Measurements from ENCODE around the gene PAMR1. TPM values are rescaled to one million over a fixed set of nuclear protein-coding genes. Genes with fewer than 3 reads are reported as not detected.
A peak's percentile ranks its signal among the peaks of the same experiment; 100 is the strongest.

The PAMR1 gene
- total RNA-seq, 1 donor, result 416 TPM

- TF ChIP-seq CTCF (IDR thresholded peaks at IDR 0.05; ENCODE audit: insufficient read depth, low read depth, low read length), result no peak
- H3K4me3 ChIP-seq (ENCODE audit: low read depth, low read length), result no peak overlapping the region
- peak; percentile 38 for DNase-seq (ENCODE audit: low read depth)
Measured at GRCh38 chr11:35520376-35520775, 5.0 kb downstream of the PAMR1 start.

GRCh38 chr11:35518766-35519165 is 6.7 kb downstream of the PAMR1 start:
- H3K4me3 ChIP-seq (ENCODE audit: low read depth, low read length), result no peak overlapping the region
- no peak for DNase-seq (ENCODE audit: low read depth)
- no peak for TF ChIP-seq CTCF (IDR thresholded peaks at IDR 0.05; ENCODE audit: insufficient read depth, low read depth, low read length)

- no peak overlapping the region for H3K4me3 ChIP-seq (ENCODE audit: low read depth, low read length)
- no peak for TF ChIP-seq CTCF (IDR thresholded peaks at IDR 0.05; ENCODE audit: insufficient read depth, low read depth, low read length)
- peak; percentile 91 for DNase-seq (ENCODE audit: low read depth)
Measured at GRCh38 chr11:35517481-35517880, 7.9 kb downstream of the PAMR1 start.

- H3K4me3 ChIP-seq (ENCODE audit: low read depth, low read length), result no peak overlapping the region
- no peak for TF ChIP-seq CTCF (IDR thresholded peaks at IDR 0.05; ENCODE audit: insufficient read depth, low read depth, low read length)
- no peak for DNase-seq (ENCODE audit: low read depth)
Measured at GRCh38 chr11:35516403-35516802, 9.0 kb downstream of the PAMR1 start.

GRCh38 chr11:35515224-35515623 is 10.2 kb downstream of the PAMR1 start:
- H3K4me3 ChIP-seq (ENCODE audit: low read depth, low read length), result no peak overlapping the region
- no peak for TF ChIP-seq CTCF (IDR thresholded peaks at IDR 0.05; ENCODE audit: insufficient read depth, low read depth, low read length)
- peak; percentile 74 for DNase-seq (ENCODE audit: low read depth)

GRCh38 chr11:35514481-35514880 is 10.9 kb downstream of the PAMR1 start:
- no peak overlapping the region for H3K4me3 ChIP-seq (ENCODE audit: low read depth, low read length)
- no peak for TF ChIP-seq CTCF (IDR thresholded peaks at IDR 0.05; ENCODE audit: insufficient read depth, low read depth, low read length)
- no peak for DNase-seq (ENCODE audit: low read depth)

GRCh38 chr11:35511666-35512065 is 13.8 kb downstream of the PAMR1 start:
- peak; percentile 43 for DNase-seq (ENCODE audit: low read depth)
- no peak overlapping the region for H3K4me3 ChIP-seq (ENCODE audit: low read depth, low read length)
- TF ChIP-seq CTCF (IDR thresholded peaks at IDR 0.05; ENCODE audit: insufficient read depth, low read depth, low read length), result no peak
